Prostate gland (tissue), 2 donors: ENCODE results near the gene CACNA1B.

Experiments used
- CTCF ChIP-seq, 4 experiments: fragments of 200-600 bp in 2 of 4; fragments of 450-650 bp in 2 of 4; sonication (generic) in 2 of 4; IDR thresholded peaks; 1 replicate in 3 of 4; 2 replicates in 1 of 4; pipeline ENCODE4 v1.5.1; 2016 to 2019; ENCODE audit warnings: antibody characterized with exemption in 4 of 4, mild to moderate bottlenecking in 2 of 4, moderate library complexity in 2 of 4
- POLR2A ChIP-seq: fragments of 450-650 bp; IDR thresholded peaks from one replicate; pipeline ENCODE4 v1.6.1; 2016; ENCODE audit warnings: antibody characterized with exemption, mild to moderate bottlenecking
- POLR2AphosphoS5 ChIP-seq: sonication (generic); formaldehyde crosslinking; IDR thresholded peaks from one replicate; pipeline ENCODE4 v1.6.1; 2017; ENCODE audit warnings: antibody characterized with exemption

- TF ChIP-seq CTCF (IDR thresholded peaks at IDR 0.05) (no peak), POLR2A (no peak), POLR2AphosphoS5 (no peak)
Measured at GRCh38 chr9:137919649-137920141, 42.1 kb downstream of the CACNA1B start.
